A673 (cell line): Measurements from ENCODE around the gene BCAR3.

Source experiments
- CTCF ChIP-seq: fragments of 300-800, 200-600 bp; sonication (generic); conservative IDR thresholded peaks from 2 replicates; pipeline ENCODE4 v1.5.1; 2017; ENCODE audit warnings: low read depth, mild to moderate bottlenecking, antibody characterized with exemption, low read length, moderate library complexity, mixed read lengths
- EZH2 ChIP-seq: fragments of 200-600 bp; sonication (generic); IDR thresholded peaks from 2 replicates; pipeline ENCODE4 v1.6.1; 2017; ENCODE audit warnings: borderline replicate concordance, low read depth, mild to moderate bottlenecking, mixed read lengths, antibody characterized with exemption, low read length; ENCODE audit not compliant: poor library complexity, severe bottlenecking

- TF ChIP-seq CTCF: no peak
- TF ChIP-seq EZH2: no peak
These were observed 150.4 kb downstream of the BCAR3 start for GRCh38 chr1:93531193-93531592.
